ENCODE measurements around the gene ASB15.

Gene ASB15

DNA sequence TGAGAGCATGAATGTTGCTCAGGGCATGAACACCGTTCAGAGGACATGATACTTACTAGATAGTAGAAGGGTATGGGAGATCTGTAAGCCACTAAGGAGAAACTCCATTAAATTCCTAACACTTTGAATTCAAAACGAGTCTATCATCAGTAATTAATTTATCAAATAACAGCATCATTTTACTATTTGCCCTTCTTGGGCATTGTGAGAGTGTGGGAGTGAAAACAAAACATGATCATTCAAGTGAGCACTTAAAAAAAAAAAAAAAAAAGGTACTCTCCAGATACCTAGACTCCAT is 20.5 kb upstream of the ASB15 start:
- peak overlapping the region; percentile 65 for H2AFZ ChIP-seq (ENCODE audit: low read length)
- H3K9me3 ChIP-seq (ENCODE audit: insufficient read depth, low read depth, low read length) = no peaks in the 10 kb centered on the region
- H3K4me1 ChIP-seq (ENCODE audit: insufficient read depth, low read length, poor library complexity, severe bottlenecking) = no peaks in the 10 kb centered on the region
- no peaks in the 10 kb centered on the region for H3K36me3 ChIP-seq (ENCODE audit: insufficient read depth, low read length)
- no peaks in the 10 kb centered on the region for H4K20me1 ChIP-seq (ENCODE audit: insufficient read depth, low read length, poor library complexity, severe bottlenecking)
- TF ChIP-seq, protein P1, sequence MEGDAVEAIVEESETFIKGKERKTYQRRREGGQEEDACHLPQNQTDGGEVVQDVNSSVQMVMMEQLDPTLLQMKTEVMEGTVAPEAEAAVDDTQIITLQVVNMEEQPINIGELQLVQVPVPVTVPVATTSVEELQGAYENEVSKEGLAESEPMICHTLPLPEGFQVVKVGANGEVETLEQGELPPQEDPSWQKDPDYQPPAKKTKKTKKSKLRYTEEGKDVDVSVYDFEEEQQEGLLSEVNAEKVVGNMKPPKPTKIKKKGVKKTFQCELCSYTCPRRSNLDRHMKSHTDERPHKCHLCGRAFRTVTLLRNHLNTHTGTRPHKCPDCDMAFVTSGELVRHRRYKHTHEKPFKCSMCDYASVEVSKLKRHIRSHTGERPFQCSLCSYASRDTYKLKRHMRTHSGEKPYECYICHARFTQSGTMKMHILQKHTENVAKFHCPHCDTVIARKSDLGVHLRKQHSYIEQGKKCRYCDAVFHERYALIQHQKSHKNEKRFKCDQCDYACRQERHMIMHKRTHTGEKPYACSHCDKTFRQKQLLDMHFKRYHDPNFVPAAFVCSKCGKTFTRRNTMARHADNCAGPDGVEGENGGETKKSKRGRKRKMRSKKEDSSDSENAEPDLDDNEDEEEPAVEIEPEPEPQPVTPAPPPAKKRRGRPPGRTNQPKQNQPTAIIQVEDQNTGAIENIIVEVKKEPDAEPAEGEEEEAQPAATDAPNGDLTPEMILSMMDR (conservative IDR thresholded peaks at IDR 0.05; ENCODE audit: low read length) = no peak
- no peak for TF ChIP-seq EZH2phosphoT487 (IDR thresholded peaks at IDR 0.05; ENCODE audit: borderline replicate concordance)
- H3K4me3 ChIP-seq (ENCODE audit: low read length, poor library complexity, severe bottlenecking) = no peak overlapping the region
- H3K9me2 ChIP-seq (replicated peaks; ENCODE audit: low read depth, low read length) = no peaks in the 10 kb centered on the region
- no peak overlapping the region for H3K9ac ChIP-seq (ENCODE audit: low read depth, low read length, poor library complexity, severe bottlenecking)
- H3K4me2 ChIP-seq (ENCODE audit: low read depth, low read length, poor library complexity, severe bottlenecking) = peak overlapping the region; percentile 7
- H3F3A ChIP-seq (ENCODE audit: low read depth) = no peaks in the 10 kb centered on the region
- no peaks in the 10 kb centered on the region for H3K27me3 ChIP-seq (ENCODE audit: insufficient read depth, low read length, poor library complexity, severe bottlenecking)
- no peaks in the 10 kb centered on the region for H3K79me2 ChIP-seq (ENCODE audit: insufficient read depth, low read length)

- Histone ChIP-seq H3K27me3 (ENCODE audit: insufficient read depth, low read length, poor library complexity, severe bottlenecking) (no peaks in the 10 kb centered on the region), H3F3A (ENCODE audit: low read depth) (no peaks in the 10 kb centered on the region), H3K4me1 (ENCODE audit: insufficient read depth, low read length, poor library complexity, severe bottlenecking) (no peaks in the 10 kb centered on the region), H3K36me3 (ENCODE audit: insufficient read depth, low read length) (no peaks in the 10 kb centered on the region), H3K9ac (ENCODE audit: low read depth, low read length, poor library complexity, severe bottlenecking) (no peak overlapping the region), H3K9me2 (replicated peaks; ENCODE audit: low read depth, low read length) (no peaks in the 10 kb centered on the region), H3K4me2 (ENCODE audit: low read depth, low read length, poor library complexity, severe bottlenecking) (no peak overlapping the region), H3K4me3 (ENCODE audit: low read length, poor library complexity, severe bottlenecking) (no peak overlapping the region), H3K79me2 (ENCODE audit: insufficient read depth, low read length) (no peaks in the 10 kb centered on the region), H3K9me3 (ENCODE audit: insufficient read depth, low read depth, low read length) (no peaks in the 10 kb centered on the region), H2AFZ (ENCODE audit: low read length) (no peak overlapping the region), H4K20me1 (ENCODE audit: insufficient read depth, low read length, poor library complexity, severe bottlenecking) (no peaks in the 10 kb centered on the region)
- TF ChIP-seq EZH2phosphoT487 (IDR thresholded peaks at IDR 0.05; ENCODE audit: borderline replicate concordance) = no peak
- TF ChIP-seq, protein P1 (conservative IDR thresholded peaks at IDR 0.05; ENCODE audit: low read length) = no peak
These were observed 17.8 kb upstream of the ASB15 start for GRCh38 chr7:123583821-123584220.

GRCh38 chr7:123588376-123588775 is 13.2 kb upstream of the ASB15 start:
- Histone ChIP-seq H3F3A (ENCODE audit: low read depth) (no peaks in the 10 kb centered on the region), H3K4me2 (ENCODE audit: low read depth, low read length, poor library complexity, severe bottlenecking) (no peak overlapping the region), H3K9me3 (ENCODE audit: insufficient read depth, low read depth, low read length) (no peaks in the 10 kb centered on the region), H3K79me2 (ENCODE audit: insufficient read depth, low read length) (no peaks in the 10 kb centered on the region), H3K4me1 (ENCODE audit: insufficient read depth, low read length, poor library complexity, severe bottlenecking) (no peaks in the 10 kb centered on the region), H2AFZ (ENCODE audit: low read length) (no peak overlapping the region), H3K9me2 (replicated peaks; ENCODE audit: low read depth, low read length) (no peaks in the 10 kb centered on the region), H3K27me3 (ENCODE audit: insufficient read depth, low read length, poor library complexity, severe bottlenecking) (no peaks in the 10 kb centered on the region), H3K9ac (ENCODE audit: low read depth, low read length, poor library complexity, severe bottlenecking) (no peak overlapping the region), H3K4me3 (ENCODE audit: low read length, poor library complexity, severe bottlenecking) (no peak overlapping the region), H4K20me1 (ENCODE audit: insufficient read depth, low read length, poor library complexity, severe bottlenecking) (no peaks in the 10 kb centered on the region), H3K36me3 (ENCODE audit: insufficient read depth, low read length) (no peaks in the 10 kb centered on the region)
- TF ChIP-seq, protein P1 (conservative IDR thresholded peaks at IDR 0.05; ENCODE audit: low read length) = no peak
- no peak for TF ChIP-seq EZH2phosphoT487 (IDR thresholded peaks at IDR 0.05; ENCODE audit: borderline replicate concordance)
